GM18498 (cell line): Measurements from ENCODE around the gene MYH15.

Source experiments
- ATAC-seq: cut with Tn5 transposase; IDR thresholded peaks from one replicate; pipeline ENCODE4 v1.9.1; 2021; ENCODE audit warnings: mild to moderate bottlenecking, moderate library complexity; ENCODE audit not compliant: unreplicated experiment

Gene MYH15

DNA sequence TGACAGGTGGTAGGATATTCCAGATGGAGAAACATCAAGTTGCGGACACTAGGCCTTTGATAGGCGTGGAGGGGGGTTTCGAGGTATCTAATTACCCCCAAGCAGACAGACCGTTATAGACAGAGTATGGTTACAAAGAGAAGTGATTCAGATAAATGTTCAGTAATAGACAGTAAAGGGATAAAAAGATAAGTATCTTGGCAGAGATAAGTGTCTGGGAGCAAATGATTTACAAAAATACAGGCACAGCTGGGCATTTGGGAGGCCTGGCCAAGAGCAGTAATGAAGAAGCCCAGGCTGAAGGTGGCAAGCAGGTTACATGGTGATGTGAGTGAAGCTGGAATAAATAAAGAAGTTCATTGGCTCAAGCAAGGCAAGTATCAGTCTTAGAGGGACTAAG is 659 bp upstream of the MYH15 start:
- no peak for ATAC-seq

DNA sequence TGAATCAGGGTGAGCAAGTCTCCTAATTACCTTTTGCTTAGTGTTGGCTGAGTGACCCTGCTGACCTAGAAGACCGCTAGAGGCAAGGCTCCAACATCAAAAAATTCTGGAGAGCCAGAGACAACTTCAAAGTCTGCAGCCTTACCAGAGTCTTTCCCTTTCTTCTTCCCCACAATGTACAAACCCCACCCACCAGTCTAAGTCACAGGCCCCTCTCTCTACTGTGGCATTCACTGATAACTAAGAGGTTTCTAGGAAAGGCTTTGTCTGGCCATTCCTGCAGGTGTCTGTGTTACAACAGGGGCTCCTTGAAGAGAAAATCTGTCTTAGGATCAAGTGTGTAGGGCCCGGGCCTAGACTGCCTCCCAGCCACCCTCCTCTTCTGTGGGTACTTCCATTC is 525 bp downstream of the MYH15 start:
- no peak for ATAC-seq

DNA sequence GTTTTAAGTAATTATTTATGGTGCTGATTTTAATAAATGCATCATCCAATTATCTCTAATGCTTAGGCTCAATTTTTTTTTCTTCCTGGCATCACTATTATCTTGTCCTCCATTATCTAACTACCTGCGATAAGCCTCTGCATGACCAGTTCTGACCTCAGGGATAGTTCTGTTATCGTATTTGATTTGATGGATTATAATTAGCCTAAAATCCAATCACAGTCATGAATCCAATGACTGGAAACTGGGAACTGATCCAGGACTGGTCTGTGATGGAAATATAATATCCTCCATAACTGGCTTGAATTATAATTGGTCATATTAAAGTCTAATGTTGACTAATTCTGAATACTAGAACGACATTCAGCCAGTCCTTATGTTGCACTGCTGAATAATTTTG is 1.1 kb downstream of the MYH15 start:
- no peak for ATAC-seq

DNA sequence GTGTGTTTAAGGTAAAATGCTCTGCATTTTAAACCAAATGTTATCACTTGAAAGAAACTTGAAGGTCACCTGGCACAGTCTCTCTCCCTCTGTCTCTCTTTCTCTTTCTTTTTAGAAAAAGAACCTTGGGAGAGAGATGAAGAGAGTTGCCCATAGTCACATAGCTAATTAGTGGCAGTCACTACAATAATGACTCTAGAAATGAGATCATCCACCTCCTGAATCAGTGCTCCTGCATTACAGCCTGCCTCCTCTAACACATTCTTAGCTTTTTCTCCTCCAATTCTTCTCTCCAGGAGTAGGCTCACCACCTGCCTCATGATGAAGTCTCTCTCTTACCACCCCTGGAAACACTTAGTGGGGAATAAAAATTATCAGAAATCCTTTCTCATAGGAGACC is 2.5 kb downstream of the MYH15 start:
- no peak for ATAC-seq

DNA sequence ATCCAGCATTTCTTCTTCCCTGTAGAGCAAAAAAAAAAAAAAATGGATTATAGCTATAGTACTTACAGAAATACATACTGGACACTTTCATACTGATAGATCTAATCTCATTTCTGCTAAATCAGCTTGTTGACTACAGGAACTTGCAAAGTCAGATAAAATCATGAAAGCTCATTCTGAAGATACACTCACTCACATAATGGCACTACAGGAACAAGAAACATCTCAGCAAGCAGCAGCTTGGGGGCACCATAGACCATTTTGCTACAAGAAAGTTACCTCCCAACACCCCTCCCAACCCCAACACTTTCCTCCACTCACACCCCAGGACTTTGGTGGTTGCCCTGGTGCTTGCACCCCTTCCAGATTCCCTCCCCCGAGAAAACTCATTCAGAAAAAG is 4.6 kb downstream of the MYH15 start:
- no peak for ATAC-seq

DNA sequence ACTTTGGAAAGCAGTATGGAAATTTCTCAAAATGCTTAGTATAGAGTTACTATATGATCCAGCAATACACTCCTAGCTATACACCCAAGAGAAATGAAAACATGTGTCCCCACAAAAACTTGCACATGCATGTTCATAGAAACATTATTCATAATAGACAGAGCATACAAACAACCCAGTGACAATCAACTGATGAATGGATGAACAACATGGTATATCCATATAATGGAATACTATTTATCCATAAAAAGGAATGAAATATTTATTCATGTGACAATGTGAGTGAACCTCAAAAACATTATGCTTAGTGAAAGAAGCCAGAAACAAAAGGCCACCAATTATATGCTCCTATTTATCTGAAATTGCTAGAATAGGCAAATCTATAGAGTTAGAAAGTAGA is 6.7 kb downstream of the MYH15 start:
- no peak for ATAC-seq

DNA sequence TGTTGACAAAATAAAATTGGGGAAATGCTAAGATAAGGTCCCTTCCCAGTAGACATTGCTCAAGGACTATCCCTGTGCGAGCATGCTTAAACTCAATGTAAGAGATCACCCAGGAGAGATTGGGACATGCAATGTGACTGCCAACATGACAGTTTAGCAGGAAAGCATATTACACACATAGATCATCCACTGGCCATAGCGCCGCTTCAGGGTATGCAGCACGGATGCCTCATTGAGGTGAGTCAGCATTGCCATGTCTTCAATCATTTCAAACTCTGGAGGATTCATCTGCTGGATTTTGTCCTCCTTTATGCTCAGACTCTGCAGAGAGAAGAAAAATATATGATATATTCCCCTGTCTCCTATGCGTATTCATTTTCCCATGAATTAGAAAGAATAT is 8.9 kb downstream of the MYH15 start:
- no peak for ATAC-seq

DNA sequence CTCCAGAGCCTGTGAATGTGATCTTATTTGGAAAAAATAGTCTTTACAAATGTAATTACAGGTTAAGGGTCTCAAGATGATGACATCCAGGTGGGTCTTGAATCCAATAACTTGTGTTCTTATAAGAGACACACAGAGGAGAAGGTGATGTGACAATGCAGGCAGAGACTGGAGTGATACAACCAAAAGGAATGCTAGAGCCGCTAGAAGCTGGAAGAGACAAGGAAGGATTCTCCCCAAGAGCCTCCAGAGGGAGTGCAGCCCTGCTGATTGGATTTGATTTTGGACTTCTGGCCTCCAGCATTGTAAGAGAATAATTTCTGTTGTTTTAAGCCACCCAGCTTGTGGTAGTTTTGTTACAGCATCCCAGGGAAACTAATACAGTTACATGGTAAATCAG is 9.7 kb downstream of the MYH15 start:
- ATAC-seq, result no peak

DNA sequence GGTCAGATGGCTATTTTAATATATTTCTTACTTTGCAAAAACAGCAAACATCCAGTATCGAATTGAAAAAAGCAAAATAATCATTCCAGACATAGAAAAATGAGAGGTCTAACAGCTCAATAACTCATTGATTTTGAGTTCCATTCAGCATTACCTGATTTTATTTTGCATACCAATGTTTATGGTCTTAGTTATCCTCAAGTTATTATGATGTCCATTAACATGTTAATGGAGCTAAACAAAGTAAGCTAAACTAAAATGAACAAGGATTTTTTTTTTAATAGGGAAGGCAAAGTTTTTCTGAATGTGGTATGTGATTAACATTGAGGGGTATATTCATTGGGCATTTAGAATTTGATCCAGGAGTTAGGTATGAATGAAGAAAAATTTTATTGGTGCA is 13.1 kb downstream of the MYH15 start:
- no peak for ATAC-seq

DNA sequence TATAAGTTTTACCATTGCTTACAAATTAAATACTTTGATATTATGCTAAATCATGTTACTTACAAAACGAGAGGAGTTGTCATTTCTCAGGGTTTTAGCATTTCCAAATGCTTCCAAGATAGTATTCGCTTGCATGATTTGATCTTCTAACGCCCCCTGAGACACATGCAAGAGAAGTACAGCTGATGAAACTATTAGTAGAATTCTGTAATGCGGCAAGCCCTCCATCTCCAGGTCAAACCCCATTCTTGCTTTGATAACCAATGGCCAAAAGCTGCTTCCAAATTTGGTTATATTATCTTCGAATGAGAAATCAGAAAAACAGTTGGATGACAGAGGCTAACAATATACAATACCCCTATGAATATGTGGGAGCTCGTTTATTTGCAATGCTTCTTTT is 14.7 kb downstream of the MYH15 start:
- no peak for ATAC-seq

DNA sequence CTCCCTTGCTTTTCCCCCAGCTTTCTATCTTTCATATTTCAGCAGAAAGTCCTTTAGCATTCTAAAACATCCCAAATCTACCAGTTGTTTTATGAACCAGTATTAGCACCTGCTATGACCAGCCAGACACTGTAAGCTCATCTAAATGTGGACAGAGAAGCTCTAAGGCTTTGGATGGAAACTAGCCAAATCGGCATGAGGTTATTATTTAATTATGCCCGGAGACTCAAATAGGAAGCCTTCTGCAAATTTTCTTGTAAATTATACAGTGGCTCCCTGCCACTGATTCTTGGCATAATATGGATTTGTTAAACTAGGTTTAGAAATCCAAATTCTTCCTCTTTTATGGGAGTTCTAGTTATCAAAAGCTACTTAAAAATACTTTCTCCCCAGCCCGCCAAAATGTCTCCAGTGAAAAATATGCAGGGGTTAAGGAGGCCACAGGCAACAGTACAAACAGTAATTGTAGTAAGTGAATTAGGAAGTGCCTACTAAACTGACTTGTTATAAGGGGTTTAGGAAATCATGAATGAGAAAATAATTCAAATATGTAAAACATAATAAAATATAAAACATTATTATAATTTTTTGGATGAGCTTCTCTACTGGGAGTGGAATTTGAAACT is 15.4 kb downstream of the MYH15 start:
- ATAC-seq, result no peak

DNA sequence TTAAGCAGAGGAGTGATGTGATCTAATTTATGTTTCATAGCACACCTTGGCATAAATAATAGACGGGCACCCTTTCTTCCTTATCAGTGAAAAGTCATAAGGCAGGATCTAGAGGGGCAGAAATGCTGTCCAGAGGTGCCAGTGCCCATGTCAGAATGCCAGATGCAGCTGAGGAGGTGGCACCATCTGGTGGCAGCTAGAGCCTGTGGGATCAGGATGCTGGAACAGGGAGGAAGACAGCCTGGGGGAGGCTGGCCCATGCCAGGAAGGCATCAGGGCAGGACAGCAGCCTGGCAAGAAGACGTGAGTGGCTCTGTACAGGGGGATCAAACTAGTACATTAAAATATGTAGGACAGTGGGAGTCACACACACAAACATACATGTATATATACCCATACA is 16.5 kb downstream of the MYH15 start:
- no peak for ATAC-seq

DNA sequence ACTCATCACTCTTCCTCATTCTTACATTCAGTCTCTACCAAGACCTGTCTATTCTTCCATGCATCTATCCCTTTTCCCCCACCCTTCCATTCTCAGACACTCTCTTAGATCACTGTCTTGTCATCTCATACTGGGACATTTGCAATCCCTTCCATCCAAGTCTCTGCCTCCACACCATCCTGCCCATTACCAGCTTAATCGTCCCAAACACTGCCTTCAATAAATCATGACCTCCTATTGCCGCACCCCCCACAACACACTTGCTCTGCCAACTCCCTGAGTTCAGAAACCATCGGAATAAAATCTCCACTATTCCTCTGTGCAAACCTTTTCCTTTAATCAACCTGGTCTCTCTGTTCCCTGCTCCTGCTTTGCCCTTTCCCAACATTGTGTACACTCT is 18.9 kb downstream of the MYH15 start:
- ATAC-seq, result no peak

DNA sequence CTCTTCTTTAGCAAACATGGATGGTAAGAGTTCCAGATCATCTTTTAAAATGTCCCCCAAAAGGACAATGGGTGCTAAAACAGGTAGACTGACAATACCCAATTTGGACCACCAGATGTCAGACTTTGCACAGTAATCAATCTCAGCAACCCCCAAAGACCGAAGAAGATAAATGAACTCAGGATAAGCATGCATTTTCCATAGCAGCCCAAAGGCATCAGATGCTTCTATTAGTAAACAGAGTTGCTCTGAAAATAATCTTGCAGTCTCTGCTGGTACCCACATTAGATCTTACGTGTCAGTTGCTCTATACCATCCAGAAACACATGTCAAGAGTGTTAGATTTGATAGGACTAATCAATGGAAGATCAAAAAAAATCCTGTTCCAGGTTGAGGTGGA is 20.6 kb downstream of the MYH15 start:
- ATAC-seq, result peak; percentile 80

DNA sequence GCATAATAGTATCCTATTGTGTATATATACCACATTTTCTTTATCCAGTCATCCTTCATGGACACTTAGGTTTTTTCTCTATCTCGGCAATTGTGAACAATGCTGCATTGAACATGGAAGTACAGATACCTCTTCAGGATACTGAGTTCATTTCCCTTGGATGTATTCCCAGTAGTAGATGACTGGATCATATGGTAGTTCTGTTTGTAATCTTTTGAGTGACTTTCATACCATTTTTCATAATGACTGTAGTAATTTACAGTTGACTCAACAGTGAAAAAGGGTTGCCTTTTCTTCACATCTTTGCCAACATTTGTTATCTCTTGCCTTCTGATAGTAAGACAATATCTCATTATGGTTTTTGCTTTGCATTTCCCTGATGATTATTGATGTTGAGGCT is 21.8 kb downstream of the MYH15 start:
- ATAC-seq, result no peak

DNA sequence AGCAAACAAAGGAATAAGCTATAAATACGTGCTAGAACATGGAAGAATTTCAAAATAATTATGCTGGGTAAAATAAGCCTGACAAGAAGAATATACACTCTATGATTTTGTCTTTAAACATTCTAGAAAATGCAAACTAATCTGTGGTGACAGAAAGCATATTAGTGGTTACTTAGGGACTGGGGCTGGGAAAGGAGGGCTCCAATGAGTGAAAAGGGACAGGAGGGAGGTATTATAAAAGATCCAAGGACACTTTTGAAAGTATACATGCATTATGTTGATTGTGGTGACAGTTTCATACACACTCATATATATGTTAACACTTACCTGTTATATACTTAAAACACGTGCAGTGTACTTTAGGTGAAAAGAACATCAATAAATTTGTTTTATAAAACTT is 23.0 kb downstream of the MYH15 start:
- no peak for ATAC-seq

DNA sequence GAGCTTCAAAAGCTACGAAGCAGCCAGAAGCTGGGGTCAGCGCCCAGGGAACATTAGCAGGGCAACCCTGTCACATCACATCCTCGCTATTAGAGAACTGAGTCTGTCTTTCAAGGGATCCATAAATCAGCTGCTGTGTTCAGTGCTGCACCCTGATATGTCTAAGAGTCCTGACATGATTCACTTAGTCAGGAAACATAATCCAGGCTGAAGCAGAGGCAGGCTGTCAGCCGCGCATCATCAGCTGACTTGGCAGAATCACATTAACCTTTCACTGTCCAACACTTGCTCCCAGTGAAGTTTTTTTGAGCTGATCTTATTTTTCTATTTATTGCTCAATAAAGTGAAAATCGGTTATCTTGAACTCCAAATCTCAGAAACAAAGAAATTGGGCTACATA is 23.5 kb downstream of the MYH15 start:
- no peak for ATAC-seq

DNA sequence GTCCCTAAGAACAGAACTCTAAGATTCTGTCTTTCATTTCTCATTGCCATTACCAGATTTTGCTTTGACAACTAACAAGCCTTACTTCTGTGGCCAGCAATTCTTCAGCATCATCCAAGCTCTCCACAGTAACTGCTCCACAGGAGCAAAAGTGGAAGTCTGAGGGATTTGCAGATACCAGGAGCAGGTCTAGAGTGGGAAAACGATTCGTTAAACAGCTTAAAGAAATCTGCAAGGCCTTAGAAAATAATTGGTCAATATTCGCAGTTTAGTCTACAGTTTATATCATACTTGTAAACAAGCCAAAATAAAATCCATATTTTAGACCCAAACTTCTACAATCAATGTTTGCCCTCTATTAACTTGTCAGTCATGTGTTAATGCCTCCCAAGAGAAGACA is 24.1 kb downstream of the MYH15 start:
- ATAC-seq, result no peak

DNA sequence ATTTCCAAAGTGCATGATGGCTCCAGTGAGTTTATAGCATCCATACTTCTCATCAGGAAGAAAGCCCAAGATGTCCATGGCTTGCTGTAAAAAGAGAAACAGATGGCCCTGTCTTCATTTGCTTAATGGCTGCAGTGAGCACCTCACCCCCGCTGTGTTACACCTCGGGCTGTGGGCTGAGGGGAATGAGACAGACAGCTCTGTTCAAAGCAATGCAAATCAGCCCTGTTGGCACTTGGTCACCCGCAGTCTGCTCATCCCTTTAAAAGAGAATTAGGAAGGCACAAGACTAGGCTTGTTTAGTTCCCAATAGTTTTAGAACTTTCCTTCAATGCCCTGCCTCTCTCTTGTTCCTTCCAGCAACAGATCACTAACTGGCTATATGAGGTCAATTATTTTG is 25.2 kb downstream of the MYH15 start:
- ATAC-seq, result no peak

DNA sequence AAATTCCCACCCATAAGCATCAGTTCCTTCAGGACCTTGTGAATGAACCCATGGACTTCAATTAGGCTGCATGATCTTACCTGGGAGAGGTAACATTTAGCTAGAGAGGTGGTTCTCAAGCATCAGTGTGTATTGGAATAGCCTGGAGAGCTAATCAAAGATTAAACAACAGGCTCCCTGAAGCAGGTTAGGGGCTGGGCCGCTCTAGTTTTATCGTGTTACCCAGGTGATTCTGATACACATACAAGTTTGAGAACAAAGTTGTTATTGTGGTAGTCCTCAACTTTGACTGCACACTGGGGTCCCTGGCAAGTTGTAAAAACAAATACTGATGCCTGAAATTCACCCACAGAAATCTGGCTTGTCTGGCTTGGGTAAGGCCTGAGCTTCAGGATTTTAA is 31.2 kb downstream of the MYH15 start:
- ATAC-seq, result no peak

DNA sequence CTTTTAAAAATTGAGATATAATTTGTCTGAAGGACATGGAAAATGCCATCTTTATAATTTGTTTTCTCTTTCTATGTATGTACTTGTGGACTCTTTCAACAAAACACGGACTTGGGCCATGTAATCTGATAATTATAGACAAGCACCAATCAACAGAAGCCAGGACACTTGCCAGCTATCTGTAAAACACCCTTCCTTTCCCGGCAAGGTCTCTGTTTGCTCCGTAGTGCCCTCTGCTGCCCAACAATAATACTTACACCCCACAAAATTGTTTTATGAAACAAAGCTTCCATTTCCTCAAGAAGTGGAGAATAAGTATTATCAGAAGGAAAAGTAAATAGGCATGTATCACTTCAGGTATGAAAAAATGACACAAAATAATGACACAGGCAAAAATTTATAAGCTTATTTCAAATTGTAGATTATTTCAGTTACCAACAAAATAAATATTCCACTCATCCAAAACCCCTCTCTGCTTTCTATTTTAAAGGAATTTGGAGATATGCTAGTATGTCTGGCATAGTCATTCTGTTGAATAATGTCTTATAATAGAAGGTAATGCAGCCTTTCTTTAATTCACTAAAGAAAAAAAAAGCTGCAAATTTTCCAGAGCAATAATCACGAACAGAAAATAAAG is 32.8 kb downstream of the MYH15 start:
- ATAC-seq, result peak; percentile 56

DNA sequence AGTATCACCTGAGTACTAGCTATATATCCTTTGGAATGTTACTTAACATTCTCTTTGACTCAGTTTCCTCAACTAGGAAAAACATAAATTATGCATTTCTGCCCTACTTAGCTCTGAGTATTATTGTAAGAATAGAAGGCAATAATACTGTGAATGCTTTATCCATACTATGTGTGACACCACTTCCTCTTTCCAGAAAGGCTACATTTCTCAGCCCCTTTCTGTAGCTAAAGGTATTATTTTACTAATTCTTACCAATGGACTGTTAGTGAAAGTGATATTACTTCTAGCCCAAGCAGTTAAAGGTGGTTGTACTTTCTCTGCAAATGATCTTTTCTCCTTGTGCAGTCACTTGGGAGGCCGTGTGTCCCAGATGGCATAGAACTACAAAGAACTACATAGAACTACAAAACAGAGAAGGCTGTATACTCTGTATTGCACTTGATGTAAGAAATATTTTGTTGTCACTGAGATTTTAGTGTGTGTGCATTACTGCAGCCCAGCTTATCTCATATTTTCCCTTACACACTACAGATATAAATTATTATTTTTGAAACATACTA is 35.1 kb downstream of the MYH15 start:
- no peak for ATAC-seq

DNA sequence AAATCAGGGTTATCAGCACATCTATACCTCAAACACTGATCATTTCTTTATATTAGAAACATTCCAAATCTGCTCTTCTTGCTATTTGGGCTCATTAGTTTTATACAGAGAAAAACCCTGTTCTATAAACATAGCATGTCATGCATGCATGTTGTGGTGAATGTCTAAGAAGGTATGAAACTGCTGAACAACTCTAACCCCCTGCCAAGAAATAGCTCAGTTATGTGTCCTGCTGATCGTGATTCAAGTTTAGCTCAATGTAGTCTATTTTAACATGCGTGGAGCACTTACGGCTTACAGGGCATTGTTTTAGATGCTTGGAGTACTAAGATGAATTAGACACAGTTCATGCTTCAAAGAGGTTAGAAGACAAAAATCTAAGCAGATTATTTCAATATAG is 35.8 kb downstream of the MYH15 start:
- no peak for ATAC-seq
